ENCODE measurements around the gene NEB.

- TF ChIP-seq EP300 (IDR thresholded peaks at IDR 0.05; ENCODE audit: low read depth) (no peak), POLR2A (IDR thresholded peaks at IDR 0.05) (no peak), CTCF (IDR thresholded peaks at IDR 0.05) (no peak), POLR2AphosphoS5 (IDR thresholded peaks at IDR 0.05) (no peak)
These were observed 95.3 kb downstream of the NEB start for GRCh38 chr2:151638990-151639389.

All from transverse colon (tissue), 4 donors.